ENCODE results near the gene TLDC2.

GRCh38 chr20:36859700-36860330, 16.1 kb upstream of the TLDC2 start:
- no peak for TF ChIP-seq CTCF (IDR thresholded peaks at IDR 0.05)
- TF ChIP-seq POLR2A (IDR thresholded peaks at IDR 0.05), result no peak
